Sigmoid colon (tissue), 7 donors: ENCODE data around the gene PEX26. TPM values are rescaled to one million over a fixed set of nuclear protein-coding genes. Genes with fewer than 3 reads are reported as not detected.

Source experiments
- DNase-seq: peaks from one replicate; pipeline ENCODE4 v3.0.0-alpha.2; 2019
- H3K27ac ChIP-seq, 4 donors: fragments of 200-600 bp; sonication (generic); one replicate each; pipeline ENCODE4 v1.5.1; 2016 to 2019; ENCODE audit warnings: mild to moderate bottlenecking in 1 of 4
- H3K27me3 ChIP-seq, 3 donors: fragments of 200-600 bp; sonication (generic); one replicate each; pipeline ENCODE4 v1.5.1; 2019; ENCODE audit warnings: mild to moderate bottlenecking in 1 of 3
- H3K36me3 ChIP-seq, 4 donors: fragments of 200-600 bp; sonication (generic); one replicate each; pipeline ENCODE4 v1.5.1; 2016 to 2019
- H3K4me1 ChIP-seq, 4 donors: fragments of 200-600 bp; sonication (generic); one replicate each; pipeline ENCODE4 v1.5.1; 2017 to 2019
- H3K4me3 ChIP-seq, 4 donors: fragments of 200-600 bp; sonication (generic); one replicate each; pipeline ENCODE4 v1.5.1; 2017 to 2019; ENCODE audit warnings: mild to moderate bottlenecking in 2 of 4, moderate library complexity in 1 of 4
- H3K9me3 ChIP-seq, 4 donors: fragments of 200-600 bp in 3 of 4; sonication (generic) in 3 of 4; one replicate each; pipeline versions ENCODE4 v1.5.1 to v1.6.1; 2013 to 2019
- EP300 ChIP-seq, 4 donors: sonication (generic); formaldehyde crosslinking; IDR thresholded peaks; one replicate each; pipeline ENCODE4 v1.6.1; 2017; ENCODE audit warnings: antibody characterized with exemption in 4 of 4
- POLR2A ChIP-seq, 2 donors: fragments of 450-650 bp; IDR thresholded peaks; one replicate each; pipeline ENCODE4 v1.6.1; 2016; ENCODE audit warnings: antibody characterized with exemption in 2 of 2, mild to moderate bottlenecking in 2 of 2, moderate library complexity in 2 of 2
- POLR2AphosphoS5 ChIP-seq, 4 donors: sonication (generic); formaldehyde crosslinking; IDR thresholded peaks; one replicate each; pipeline ENCODE4 v1.6.1; 2017; ENCODE audit warnings: antibody characterized with exemption in 4 of 4
- WGBS, 2 donors: extraction: QIAGEN DNeasy Blood & Tissue Kit; methylation state at CpG; one replicate each; pipeline ENCODE4 v1.1.7; 2013; 5-methylcytosine and 5-hydroxymethylcytosine counted together
- intact Hi-C: fragments of 100-400 bp; cut with DNase I; formaldehyde crosslinking; loops from one replicate; pipeline ENCODE4 v1.15.1; 2023
- polyA plus RNA-seq, 3 donors: library from polyadenylated mRNA; stranded (reverse); fragments of 200-250 nt; gene quantifications; one replicate each; pipeline ENCODE4 v1.2.3, GENCODE V29; 2013
- total RNA-seq, 4 donors: library from RNA; depleted of rRNA; stranded (reverse); fragments of >200 nt; gene quantifications; one replicate each; pipeline ENCODE4 v1.1.0, GENCODE V29; 2016
- TF ChIP-seq, protein P1 (sequence below), 4 experiments: fragments of 450-650 bp in 3 of 4; fragments of 200-600 bp in 1 of 4; IDR thresholded peaks; one replicate each; pipeline ENCODE4 v1.5.1; 2016 to 2019; ENCODE audit warnings: antibody characterized with exemption in 4 of 4, mild to moderate bottlenecking in 3 of 4, moderate library complexity in 2 of 4
- donor health status: healthy with polysubstance abuse.
- donor health status: Bipolar disorder and iron deficiency.
- donor health status: healthy.

Gene PEX26
- total and polyA plus RNA-seq, 7 donors: 13.3 to 124 (median 21.3) TPM

DNA sequence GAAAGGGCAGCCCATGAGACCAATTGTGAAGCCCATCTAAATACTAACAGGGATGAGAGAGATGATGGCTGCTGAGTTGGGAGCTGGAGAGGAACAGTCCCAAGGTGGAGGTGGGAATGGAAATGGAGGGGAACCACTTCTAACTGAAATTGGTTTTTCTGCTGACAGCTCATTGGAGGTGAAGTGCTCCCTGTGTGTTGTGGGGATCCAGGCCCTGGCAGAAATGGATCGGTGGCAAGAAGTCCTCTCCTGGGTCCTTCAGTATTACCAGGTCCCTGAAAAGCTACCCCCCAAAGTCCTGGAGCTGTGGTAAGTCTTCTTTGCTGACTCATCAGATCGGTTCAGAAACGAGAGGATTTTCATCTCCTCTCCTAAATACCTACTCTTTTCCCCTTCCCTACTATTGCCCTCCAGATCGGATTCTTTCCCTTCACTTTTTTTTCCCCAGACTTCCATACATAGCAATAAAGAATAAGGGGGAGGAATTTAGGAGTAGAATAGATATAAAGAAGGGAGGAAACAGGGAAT is 2.0 kb downstream of the PEX26 start:
- H3K9me3 ChIP-seq: no peaks in the 10 kb centered on the region
- peaks cover 9 to 56% (median 19%) of the 10 kb centered on the region in 4 donors for H3K36me3 ChIP-seq
- no peaks in the 10 kb centered on the region for H3K27me3 ChIP-seq
- H3K4me3 ChIP-seq: no peak overlapping the region
- no peak for TF ChIP-seq POLR2A (IDR thresholded peaks at IDR 0.05)
- TF ChIP-seq, protein P1, sequence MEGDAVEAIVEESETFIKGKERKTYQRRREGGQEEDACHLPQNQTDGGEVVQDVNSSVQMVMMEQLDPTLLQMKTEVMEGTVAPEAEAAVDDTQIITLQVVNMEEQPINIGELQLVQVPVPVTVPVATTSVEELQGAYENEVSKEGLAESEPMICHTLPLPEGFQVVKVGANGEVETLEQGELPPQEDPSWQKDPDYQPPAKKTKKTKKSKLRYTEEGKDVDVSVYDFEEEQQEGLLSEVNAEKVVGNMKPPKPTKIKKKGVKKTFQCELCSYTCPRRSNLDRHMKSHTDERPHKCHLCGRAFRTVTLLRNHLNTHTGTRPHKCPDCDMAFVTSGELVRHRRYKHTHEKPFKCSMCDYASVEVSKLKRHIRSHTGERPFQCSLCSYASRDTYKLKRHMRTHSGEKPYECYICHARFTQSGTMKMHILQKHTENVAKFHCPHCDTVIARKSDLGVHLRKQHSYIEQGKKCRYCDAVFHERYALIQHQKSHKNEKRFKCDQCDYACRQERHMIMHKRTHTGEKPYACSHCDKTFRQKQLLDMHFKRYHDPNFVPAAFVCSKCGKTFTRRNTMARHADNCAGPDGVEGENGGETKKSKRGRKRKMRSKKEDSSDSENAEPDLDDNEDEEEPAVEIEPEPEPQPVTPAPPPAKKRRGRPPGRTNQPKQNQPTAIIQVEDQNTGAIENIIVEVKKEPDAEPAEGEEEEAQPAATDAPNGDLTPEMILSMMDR (IDR thresholded peaks at IDR 0.05): no peak
- no peak for TF ChIP-seq POLR2AphosphoS5 (IDR thresholded peaks at IDR 0.05)
- no peak for TF ChIP-seq EP300 (IDR thresholded peaks at IDR 0.05)
- intact Hi-C loops: loop anchor here (5.0 to 10.0 kb wide), 7 partner anchors 73 to 512 kb away; partner anchors contain the start of genes ATP6V1E1 and USP18
- WGBS, 2 donors: 76% methylated on average over 4 of the region's 4 CpGs
- H3K4me1 ChIP-seq: peaks cover 0 to 39% (median 38%) of the 10 kb centered on the region in 4 donors
- DNase-seq: no peak
- no peak overlapping the region for H3K27ac ChIP-seq

DNA sequence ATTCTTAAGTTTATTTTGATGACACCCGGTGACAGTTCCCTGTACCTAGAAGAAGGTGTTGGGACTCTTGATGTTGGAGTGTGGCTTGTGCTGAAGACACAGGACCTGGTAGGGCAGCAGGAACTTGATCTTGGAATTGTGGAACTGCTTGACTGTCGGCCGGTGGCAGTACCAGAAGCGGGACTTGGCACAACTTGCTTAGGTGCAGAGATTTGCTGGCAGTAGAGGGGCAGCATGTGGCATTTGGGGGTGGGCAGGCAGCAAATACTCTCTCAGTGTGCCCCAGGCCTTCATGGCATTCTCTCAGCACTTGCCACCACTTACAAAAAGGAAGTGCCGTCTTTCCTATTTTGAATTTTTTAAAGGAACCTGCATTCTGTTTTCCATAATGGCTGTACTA is 3.6 kb downstream of the PEX26 start:
- no peak overlapping the region for H3K27ac ChIP-seq
- peaks cover 0 to 25% (median 25%) of the 10 kb centered on the region in 4 donors for H3K4me1 ChIP-seq
- no peaks in the 10 kb centered on the region for H3K27me3 ChIP-seq
- DNase-seq: no peak
- no peak for TF ChIP-seq POLR2A (IDR thresholded peaks at IDR 0.05)
- TF ChIP-seq, protein P1 (IDR thresholded peaks at IDR 0.05): no peak
- no peak for TF ChIP-seq POLR2AphosphoS5 (IDR thresholded peaks at IDR 0.05)
- TF ChIP-seq EP300 (IDR thresholded peaks at IDR 0.05): no peak
- WGBS, 2 donors: 92 to 95% methylated on average over 5 of the region's 5 CpGs
- intact Hi-C loops: no loop called here
- H3K4me3 ChIP-seq: no peak overlapping the region
- no peaks in the 10 kb centered on the region for H3K9me3 ChIP-seq
- peaks cover 9 to 73% (median 25%) of the 10 kb centered on the region in 4 donors for H3K36me3 ChIP-seq

DNA sequence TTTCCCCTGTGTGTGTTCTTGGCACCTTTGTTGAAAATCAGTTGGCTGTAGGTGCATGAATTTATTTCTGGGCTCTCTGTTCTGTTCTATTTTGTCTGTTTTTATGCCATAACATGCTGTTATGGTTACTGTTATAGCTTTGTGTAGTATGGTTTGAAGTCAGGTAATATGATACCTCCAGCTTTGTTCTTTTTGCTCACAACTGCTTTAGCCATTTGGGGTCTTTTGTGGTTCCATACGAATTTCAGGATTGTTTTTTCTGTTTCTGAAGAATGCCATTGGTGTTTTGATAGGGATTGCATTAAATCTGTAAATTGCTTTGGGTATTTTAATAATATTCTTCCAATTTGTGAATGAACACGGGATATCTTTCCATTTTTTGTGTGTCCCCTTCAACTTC is 4.7 kb downstream of the PEX26 start:
- 79 to 83% methylated on average over 2 of the region's 2 CpGs for WGBS, 2 donors
- H3K27ac ChIP-seq: no peak overlapping the region
- peaks cover 0 to 16% (median 15%) of the 10 kb centered on the region in 4 donors for H3K4me1 ChIP-seq
- TF ChIP-seq POLR2A (IDR thresholded peaks at IDR 0.05) (no peak), EP300 (IDR thresholded peaks at IDR 0.05) (no peak), POLR2AphosphoS5 (IDR thresholded peaks at IDR 0.05) (no peak)
- TF ChIP-seq, protein P1 (IDR thresholded peaks at IDR 0.05): no peak
- no peak for DNase-seq
- intact Hi-C loops: no loop called here
- no peaks in the 10 kb centered on the region for H3K27me3 ChIP-seq
- H3K4me3 ChIP-seq: no peak overlapping the region
- no peaks in the 10 kb centered on the region for H3K9me3 ChIP-seq
- peaks cover 10 to 81% (median 29%) of the 10 kb centered on the region in 4 donors for H3K36me3 ChIP-seq

DNA sequence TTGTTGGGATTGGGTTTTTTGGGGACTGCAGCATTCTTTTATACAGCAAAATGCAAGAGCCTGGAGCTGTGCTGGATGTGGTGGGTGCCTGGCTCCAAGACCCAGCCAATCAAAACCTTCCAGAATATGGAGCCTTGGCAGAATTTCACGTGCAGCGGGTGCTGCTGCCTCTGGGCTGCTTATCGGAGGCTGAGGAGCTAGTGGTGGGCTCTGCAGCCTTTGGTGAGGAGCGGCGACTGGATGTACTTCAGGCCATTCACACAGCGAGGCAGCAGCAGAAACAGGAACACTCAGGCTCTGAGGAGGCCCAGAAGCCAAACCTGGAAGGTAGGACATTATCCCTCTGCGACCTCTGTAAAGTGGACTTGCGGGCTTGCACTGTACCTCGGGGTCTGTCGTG is 5.6 kb downstream of the PEX26 start:
- 97% methylated on average over 10 of the region's 10 CpGs for WGBS, 2 donors
- intact Hi-C loops: no loop called here
- DNase-seq: no peak
- H3K27me3 ChIP-seq: no peaks in the 10 kb centered on the region
- H3K36me3 ChIP-seq: peaks cover 19 to 90% (median 38%) of the 10 kb centered on the region in 4 donors
- TF ChIP-seq, protein P1 (IDR thresholded peaks at IDR 0.05): no peak
- no peak for TF ChIP-seq POLR2AphosphoS5 (IDR thresholded peaks at IDR 0.05)
- no peak for TF ChIP-seq EP300 (IDR thresholded peaks at IDR 0.05)
- TF ChIP-seq POLR2A (IDR thresholded peaks at IDR 0.05): no peak
- peaks cover 0 to 14% (median 12%) of the 10 kb centered on the region in 4 donors for H3K4me1 ChIP-seq
- no peak overlapping the region for H3K4me3 ChIP-seq
- no peak overlapping the region for H3K27ac ChIP-seq
- H3K9me3 ChIP-seq: no peaks in the 10 kb centered on the region

DNA sequence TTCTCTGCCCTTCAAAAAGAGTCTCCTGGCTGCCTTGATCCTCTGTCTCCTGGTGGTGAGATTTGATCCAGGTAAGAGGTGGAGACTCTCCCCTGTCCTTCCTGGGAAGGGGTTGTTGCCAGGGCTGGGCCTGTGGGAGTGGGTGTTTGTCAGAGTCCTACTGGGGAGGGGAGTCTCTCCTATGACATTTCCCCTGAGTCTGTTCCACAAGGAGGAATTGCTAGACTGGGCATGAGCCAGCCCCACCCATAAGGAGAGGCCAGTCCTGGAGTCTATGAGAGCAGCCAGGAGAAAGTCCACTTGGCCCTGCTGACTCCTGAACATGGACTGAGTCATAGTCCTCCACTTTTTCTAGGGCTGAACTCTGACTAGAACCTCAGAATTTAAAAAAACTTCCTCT is 7.4 kb downstream of the PEX26 start:
- DNase-seq: no peak
- Histone ChIP-seq H3K36me3 (peaks cover 21 to 98% (median 40%) of the 10 kb centered on the region in 4 donors), H3K27ac (no peak overlapping the region), H3K27me3 (no peaks in the 10 kb centered on the region), H3K4me3 (no peak overlapping the region), H3K4me1 (no peaks in the 10 kb centered on the region), H3K9me3 (no peaks in the 10 kb centered on the region)
- TF ChIP-seq, protein P1 (IDR thresholded peaks at IDR 0.05): no peak
- TF ChIP-seq EP300 (IDR thresholded peaks at IDR 0.05) (no peak), POLR2A (IDR thresholded peaks at IDR 0.05) (no peak), POLR2AphosphoS5 (IDR thresholded peaks at IDR 0.05) (no peak)
- intact Hi-C loops: loop anchor here (5.0 kb wide), 1 partner anchor 52 kb away; no protein-coding TSS in a partner anchor
